GM13977 (cell line): Measurements from ENCODE around the gene GPT2.
A peak's percentile ranks its signal among the peaks of the same experiment; 100 is the strongest.

ENCODE experiments used
- DNase-seq: peaks from one replicate; pipeline ENCODE4 v3.0.0; 2012; ENCODE audit warnings: low spot score
- in situ Hi-C: fragments of 300-500 bp; cut with MboI; formaldehyde crosslinking; loops from one replicate; pipeline ENCODE4 v1.12.0; 2022; ENCODE audit warnings: low sequenced_read_pairs, low pct_unique_long_range_greater_than_20kb, mixed read lengths, inconsistent platforms; ENCODE audit not compliant: unreplicated experiment
- TF ChIP-seq, protein P1 (sequence below): IDR thresholded peaks from 2 replicates; pipeline ENCODE4 v1.5.1; 2012; ENCODE audit warnings: mild to moderate bottlenecking, control low read depth; ENCODE audit not compliant: insufficient read depth; ENCODE audit errors: extremely low read depth, missing control alignments

The GPT2 gene

DNA sequence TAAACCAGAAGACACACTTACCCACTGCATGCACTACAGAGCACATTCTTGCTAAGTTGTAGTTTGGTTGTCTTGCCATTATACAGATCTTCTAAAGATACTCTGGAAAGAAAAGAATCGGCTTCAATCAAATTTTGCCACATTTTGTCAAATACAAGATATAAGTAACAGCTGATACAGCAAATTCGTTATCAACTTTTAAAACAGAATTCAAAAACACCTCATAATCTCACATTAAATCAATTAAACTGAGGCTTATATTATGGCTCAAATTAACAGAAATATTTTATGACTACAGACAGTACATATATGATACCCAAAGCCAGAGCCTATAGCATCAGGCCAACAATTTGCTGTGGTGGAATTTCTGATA is 83.9 kb downstream of the GPT2 start:
- no peak for DNase-seq
- TF ChIP-seq, protein P1, sequence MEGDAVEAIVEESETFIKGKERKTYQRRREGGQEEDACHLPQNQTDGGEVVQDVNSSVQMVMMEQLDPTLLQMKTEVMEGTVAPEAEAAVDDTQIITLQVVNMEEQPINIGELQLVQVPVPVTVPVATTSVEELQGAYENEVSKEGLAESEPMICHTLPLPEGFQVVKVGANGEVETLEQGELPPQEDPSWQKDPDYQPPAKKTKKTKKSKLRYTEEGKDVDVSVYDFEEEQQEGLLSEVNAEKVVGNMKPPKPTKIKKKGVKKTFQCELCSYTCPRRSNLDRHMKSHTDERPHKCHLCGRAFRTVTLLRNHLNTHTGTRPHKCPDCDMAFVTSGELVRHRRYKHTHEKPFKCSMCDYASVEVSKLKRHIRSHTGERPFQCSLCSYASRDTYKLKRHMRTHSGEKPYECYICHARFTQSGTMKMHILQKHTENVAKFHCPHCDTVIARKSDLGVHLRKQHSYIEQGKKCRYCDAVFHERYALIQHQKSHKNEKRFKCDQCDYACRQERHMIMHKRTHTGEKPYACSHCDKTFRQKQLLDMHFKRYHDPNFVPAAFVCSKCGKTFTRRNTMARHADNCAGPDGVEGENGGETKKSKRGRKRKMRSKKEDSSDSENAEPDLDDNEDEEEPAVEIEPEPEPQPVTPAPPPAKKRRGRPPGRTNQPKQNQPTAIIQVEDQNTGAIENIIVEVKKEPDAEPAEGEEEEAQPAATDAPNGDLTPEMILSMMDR: no peak
- in situ Hi-C loops: no loop called here

DNA sequence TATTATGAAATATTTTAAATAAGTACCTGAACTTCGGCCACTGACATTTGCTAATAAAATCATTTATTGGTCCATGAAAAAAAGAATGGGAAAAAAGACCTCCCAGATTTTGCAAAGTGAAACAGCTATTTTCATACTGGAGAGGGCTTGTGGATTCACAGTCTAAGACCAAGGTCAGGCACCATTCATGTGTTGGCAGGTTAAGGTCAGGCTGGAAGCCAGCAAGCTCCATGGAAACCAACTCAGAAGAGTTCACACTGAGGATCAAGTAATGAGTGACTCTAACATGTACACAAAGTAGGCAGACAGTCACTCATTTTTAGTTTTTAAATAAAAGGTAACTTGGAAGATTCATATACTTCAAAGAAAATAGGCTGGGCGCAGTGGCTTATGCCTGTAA is 85.9 kb downstream of the GPT2 start:
- TF ChIP-seq, protein P1: no peak
- in situ Hi-C loops: no loop called here
- DNase-seq: no peak

- TF ChIP-seq, protein P1: no peak
- DNase-seq: no peak
- in situ Hi-C loops: no loop called here
These were observed 87.1 kb downstream of the GPT2 start for GRCh38 chr16:46971271-46971670.

DNA sequence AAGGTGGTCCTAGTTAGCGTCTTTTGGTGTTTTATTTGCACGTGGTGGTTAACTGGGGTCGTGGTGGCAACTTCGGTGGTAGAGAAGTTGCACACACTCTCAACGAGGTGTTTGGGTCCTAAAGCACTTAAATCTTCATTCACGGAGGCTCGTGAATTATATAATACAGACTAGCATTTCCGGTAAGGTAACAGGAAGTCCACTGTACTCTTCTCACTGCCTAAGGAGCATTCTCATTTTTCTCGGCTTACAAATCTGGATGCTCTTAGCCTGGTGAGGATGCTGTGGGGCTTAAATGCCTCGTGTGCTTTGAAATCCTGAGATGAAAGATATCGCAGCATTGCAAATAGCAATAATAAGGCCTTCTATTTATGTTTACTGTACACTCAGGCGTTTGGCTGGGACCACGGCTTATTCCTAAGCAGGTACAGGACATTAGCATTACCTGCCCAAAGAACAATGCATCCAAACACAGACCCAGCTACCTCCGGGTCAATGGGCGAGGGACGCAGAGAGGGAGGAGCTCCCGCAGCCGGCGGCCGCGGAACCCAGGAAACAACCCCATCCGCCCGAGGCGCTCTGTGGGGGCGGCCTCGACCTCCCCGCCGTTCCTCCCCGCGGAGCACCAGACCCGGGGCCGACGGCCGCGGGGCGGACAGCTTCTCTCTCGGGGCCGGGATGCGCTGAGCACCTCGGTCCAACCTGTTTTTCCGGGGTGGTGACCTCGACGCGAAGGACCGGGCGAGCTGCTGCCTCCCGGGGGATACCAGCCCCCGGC is 88.5 kb downstream of the GPT2 start:
- TF ChIP-seq, protein P1: no peak
- in situ Hi-C loops: no loop called here
- peak; percentile 72 for DNase-seq

- in situ Hi-C loops: no loop called here
- peak; percentile 96 for DNase-seq
These were observed 89.2 kb downstream of the GPT2 start, which contains the start of gene DNAJA2 for GRCh38 chr16:46973207-46973995. Gene DNAJA2 (minus strand): TSS chr16:46973674. CDS start chr16:46973572, 102 bp downstream.

DNA sequence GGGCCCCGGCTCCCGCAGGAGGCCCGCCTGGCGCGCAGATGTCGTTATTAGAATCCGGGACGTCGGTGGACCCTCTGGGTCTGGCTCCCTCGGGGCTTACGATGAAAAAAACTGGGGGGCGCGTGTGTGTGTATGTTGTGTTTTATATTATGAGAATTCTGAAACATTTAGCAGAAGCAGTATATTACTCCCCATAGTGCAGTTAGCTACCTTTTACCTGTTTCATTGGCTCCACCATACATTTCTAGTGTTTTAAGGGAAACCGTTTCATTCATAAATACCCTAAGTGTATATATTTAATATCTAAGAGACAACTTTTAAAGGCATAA is 89.8 kb downstream of the GPT2 start:
- in situ Hi-C loops: no loop called here
- TF ChIP-seq, protein P1: no peak
- DNase-seq: no peak

More at GRCh38 chr16:46973207-46973995, 89.2 kb downstream of the GPT2 start, which contains the start of gene DNAJA2:
- TF ChIP-seq, protein P1: no peak
